PC-3 (cell line): Measurements from ENCODE around the gene COL9A2. TPM values are rescaled to one million over a fixed set of nuclear protein-coding genes. Genes with fewer than 3 reads are reported as not detected.
A peak's percentile ranks its signal among the peaks of the same experiment; 100 is the strongest.

ENCODE experiments used
- ATAC-seq: fragments of 200-7000 bp; cut with Tn5 transposase; 2 replicates; pipeline ENCODE4 v1.9.1; 2020; ENCODE audit warnings: mild to moderate bottlenecking, moderate library complexity
- BruUV-seq: library from RNA; stranded (reverse); fragments of 400-500 nt; replicated peaks from 2 replicates; lab custom pipeline; 2021; lab: Mats Ljungman, UMichigan
- CTCF ChIA-PET: fragments of 300-600 bp; sonication (Branson Sonifier 250); formaldehyde crosslinking; loops from one replicate; lab custom pipeline; 2022; ENCODE audit warnings: antibody characterized with exemption; lab: Charles Lee
- POLR2A ChIA-PET: fragments of 300-600 bp; sonication (Branson Sonifier 250); formaldehyde crosslinking; loops from one replicate; lab custom pipeline; 2022; ENCODE audit warnings: antibody characterized with exemption; ENCODE audit not compliant: unreplicated experiment; lab: Charles Lee
- DNase-seq: peaks from one replicate; pipeline ENCODE4 v3.0.0-alpha.2; 2015
- H2AFZ ChIP-seq: fragments of 300-600 bp; sonication (generic); 2 replicates; pipeline ENCODE4 v1.6.0; 2016; ENCODE audit warnings: antibody characterized with exemption, low read length
- H3F3A ChIP-seq: fragments of 300-600 bp; sonication (generic); one replicate; pipeline ENCODE4 v1.6.0; 2017; ENCODE audit warnings: antibody characterized with exemption, low read length, control low read depth, mild to moderate bottlenecking; ENCODE audit not compliant: unreplicated experiment
- H3K27ac ChIP-seq: fragments of 300-600 bp; sonication (generic); 2 replicates; pipeline ENCODE4 v1.5.1; 2016; ENCODE audit warnings: mild to moderate bottlenecking, low read length
- H3K27me3 ChIP-seq: fragments of 300-600 bp; sonication (generic); 2 replicates; pipeline ENCODE4 v1.6.1; 2016; ENCODE audit warnings: low read length, mixed read lengths
- H3K36me3 ChIP-seq: fragments of 300-600 bp; sonication (generic); 2 replicates; pipeline ENCODE4 v1.6.1; 2016; ENCODE audit warnings: low read depth, mixed run types, low read length, mixed read lengths
- H3K4me1 ChIP-seq: fragments of 300-600 bp; sonication (generic); 2 replicates; pipeline ENCODE4 v1.5.1; 2016; ENCODE audit warnings: low read length; ENCODE audit not compliant: insufficient read depth
- H3K4me2 ChIP-seq: fragments of 300-600 bp; sonication (generic); 2 replicates; pipeline ENCODE4 v1.6.0; 2016; ENCODE audit warnings: low read length
- H3K4me3 ChIP-seq: fragments of 300-600 bp; sonication (generic); 2 replicates; pipeline ENCODE4 v1.5.1; 2016; ENCODE audit warnings: mild to moderate bottlenecking, low read length, mixed read lengths
- H3K79me2 ChIP-seq: fragments of 300-600 bp; sonication (generic); 2 replicates; pipeline ENCODE4 v1.6.1; 2017; ENCODE audit warnings: low read length, mixed read lengths
- H3K9ac ChIP-seq: fragments of 300-600 bp; sonication (generic); 2 replicates; pipeline ENCODE4 v1.6.0; 2016; ENCODE audit warnings: mild to moderate bottlenecking, low read length
- H3K9me2 ChIP-seq: fragments of 300-600 bp; sonication (generic); replicated peaks from 2 replicates; pipeline ENCODE4 v1.6.1; 2016; ENCODE audit warnings: mixed run types, low read length, mixed read lengths
- H3K9me3 ChIP-seq: fragments of 300-600 bp; sonication (generic); 2 replicates; pipeline ENCODE4 v1.6.1; 2016; ENCODE audit warnings: low read length, mixed read lengths
- H4K20me1 ChIP-seq: fragments of 300-600 bp; sonication (generic); 2 replicates; pipeline ENCODE4 v1.6.1; 2016; ENCODE audit warnings: low read length, mixed read lengths
- CTCF ChIP-seq: fragments of 300-600 bp; sonication (generic); conservative IDR thresholded peaks from 2 replicates; pipeline ENCODE4 v1.5.1; 2017; ENCODE audit warnings: antibody characterized with exemption, low read depth, mild to moderate bottlenecking, low read length
- EZH2 ChIP-seq: fragments of 300-600 bp; sonication (generic); IDR thresholded peaks from one replicate; pipeline ENCODE4 v1.6.1; 2017; ENCODE audit warnings: antibody characterized with exemption, mild to moderate bottlenecking, low read length; ENCODE audit not compliant: unreplicated experiment
- EZH2phosphoT487 ChIP-seq: fragments of 300-600 bp; sonication (generic); IDR thresholded peaks from 2 replicates; pipeline ENCODE4 v1.6.1; 2018; ENCODE audit warnings: mild to moderate bottlenecking, antibody characterized with exemption, low read length, borderline replicate concordance
- intact Hi-C: fragments of 100-400 bp; cut with micrococcal nuclease; formaldehyde crosslinking; loops from 2 replicates; pipeline ENCODE4 v1.9.0; 2023
- total RNA-seq: library from RNA; depleted of rRNA; stranded (reverse); fragments of >200 nt; gene quantifications from 2 replicates; pipeline ENCODE4 v1.2.3, GENCODE V29; 2014

The COL9A2 gene
- total RNA-seq, 1 experiment from 2014 or later: 4.4 TPM

GRCh38 chr1:40311692-40312091, 5.4 kb downstream of the COL9A2 start:
- ChIA-PET POLR2A (no interaction called here), CTCF (no interaction called here)
- H3K79me2 ChIP-seq: no peaks in the 10 kb centered on the region
- no peaks in the 10 kb centered on the region for H3K36me3 ChIP-seq
- H3K27ac ChIP-seq: no peak overlapping the region
- no peak overlapping the region for H3K4me2 ChIP-seq
- H3K4me3 ChIP-seq: no peak overlapping the region
- TF ChIP-seq CTCF (no peak), EZH2 (no peak), EZH2phosphoT487 (no peak)
- no peaks in the 10 kb centered on the region for H3K9me3 ChIP-seq
- H3K4me1 ChIP-seq: no peaks in the 10 kb centered on the region
- no peaks in the 10 kb centered on the region for H3K9me2 ChIP-seq
- intact Hi-C loops: no loop called here
- BruUV-seq: no TSS peak
- no peak overlapping the region for H2AFZ ChIP-seq
- H3F3A ChIP-seq: no peaks in the 10 kb centered on the region
- H3K27me3 ChIP-seq: no peaks in the 10 kb centered on the region
- ATAC-seq (no peak), DNase-seq (no peak)
- H3K9ac ChIP-seq: no peak overlapping the region
- no peaks in the 10 kb centered on the region for H4K20me1 ChIP-seq

GRCh38 chr1:40310983-40311642, 6.0 kb downstream of the COL9A2 start:
- ATAC-seq (no peak), DNase-seq (no peak)
- Histone ChIP-seq H3K27ac (no peak overlapping the region), H3K4me3 (no peak overlapping the region), H3K27me3 (no peaks in the 10 kb centered on the region), H2AFZ (no peak overlapping the region), H3K9me2 (no peaks in the 10 kb centered on the region), H3K4me1 (no peaks in the 10 kb centered on the region), H3K36me3 (no peaks in the 10 kb centered on the region), H3F3A (no peaks in the 10 kb centered on the region), H4K20me1 (no peaks in the 10 kb centered on the region), H3K4me2 (no peak overlapping the region), H3K9ac (no peak overlapping the region), H3K9me3 (no peaks in the 10 kb centered on the region), H3K79me2 (no peaks in the 10 kb centered on the region)
- ChIA-PET CTCF (no interaction called here), POLR2A (no interaction called here)
- intact Hi-C loops: no loop called here
- no TSS peak for BruUV-seq
- TF ChIP-seq EZH2: no peak
- peak; percentile 31; the same call in 1 of the 2 replicates for TF ChIP-seq CTCF
- TF ChIP-seq EZH2phosphoT487: no peak

GRCh38 chr1:40310129-40310461, 7.0 kb downstream of the COL9A2 start:
- Histone ChIP-seq H3F3A (no peaks in the 10 kb centered on the region), H3K9me3 (no peaks in the 10 kb centered on the region), H2AFZ (no peak overlapping the region), H3K9me2 (no peaks in the 10 kb centered on the region), H4K20me1 (no peaks in the 10 kb centered on the region), H3K36me3 (no peaks in the 10 kb centered on the region), H3K4me2 (no peak overlapping the region), H3K4me1 (peaks cover 6% of the 10 kb centered on the region; the same call in 1 of the 2 replicates), H3K9ac (no peak overlapping the region), H3K4me3 (no peak overlapping the region), H3K27me3 (no peaks in the 10 kb centered on the region), H3K27ac (no peak overlapping the region), H3K79me2 (no peaks in the 10 kb centered on the region)
- ChIA-PET POLR2A (no interaction called here), CTCF (no interaction called here)
- intact Hi-C loops: no loop called here
- TF ChIP-seq EZH2phosphoT487 (no peak), EZH2 (no peak), CTCF (no peak)
- no TSS peak for BruUV-seq
- DNase-seq (no peak), ATAC-seq (no peak)
